WTC11 (cell line): ENCODE measurements around the gene HCFC1. TPM values are rescaled to one million over a fixed set of nuclear protein-coding genes. Genes with fewer than 3 reads are reported as not detected.

Experiments used
- ATAC-seq: fragments of 200-7000 bp; cut with Tn5 transposase; 2 replicates; pipeline ENCODE4 v1.10.0; 2021; ENCODE audit warnings: mild to moderate bottlenecking, moderate library complexity
- CTCF ChIA-PET: fragments of 300-600 bp; sonication (Branson Sonifier 250); formaldehyde crosslinking; loops from one replicate; lab custom pipeline; 2021; ENCODE audit warnings: antibody characterized with exemption; lab: Charles Lee
- POLR2A ChIA-PET: fragments of 350-600 bp; sonication (Branson Sonifier 250); formaldehyde crosslinking; loops from one replicate; lab custom pipeline; 2021; ENCODE audit warnings: antibody characterized with exemption; lab: Charles Lee
- DNase-seq: peaks from one replicate; pipeline ENCODE4 v3.0.0; 2021; ENCODE audit warnings: low spot score
- H3K27ac Mint-ChIP-seq: 2 replicates; pipeline ENCODE4 v1.8.0; 2021; ENCODE audit warnings: mixed read lengths
- H3K27me3 Mint-ChIP-seq: 2 replicates; pipeline ENCODE4 v1.8.0; 2021; ENCODE audit warnings: low read depth, mild to moderate bottlenecking, moderate library complexity, mixed read lengths
- H3K36me3 Mint-ChIP-seq: 2 replicates; pipeline ENCODE4 v1.8.0; 2021; ENCODE audit warnings: mixed read lengths
- H3K4me1 Mint-ChIP-seq: 2 replicates; pipeline ENCODE4 v1.8.0; 2022; ENCODE audit warnings: mixed read lengths
- H3K4me3 Mint-ChIP-seq: 2 replicates; pipeline ENCODE4 v1.8.0; 2021; ENCODE audit warnings: mild to moderate bottlenecking, moderate library complexity, mixed read lengths
- H3K9me3 Mint-ChIP-seq: 2 replicates; pipeline ENCODE4 v1.8.0; 2021; ENCODE audit warnings: mixed read lengths
- AFF4 ChIP-seq: sonication (generic); formaldehyde crosslinking; IDR thresholded peaks from 2 replicates; pipeline ENCODE4 v1.8.1; 2023; ENCODE audit warnings: mild to moderate bottlenecking, missing genetic modification reagents, borderline replicate concordance
- AR ChIP-seq: fragments of 250-450 bp; sonication (Bioruptor Pico); IDR thresholded peaks from 2 replicates; pipeline ENCODE4 v1.9.0; 2021; ENCODE audit warnings: mild to moderate bottlenecking
- CDX4 ChIP-seq: fragments of 250-450 bp; sonication (Bioruptor Pico); IDR thresholded peaks from 2 replicates; pipeline ENCODE4 v1.9.0; 2021; ENCODE audit warnings: moderate library complexity, mild to moderate bottlenecking, inconsistent platforms, borderline replicate concordance
- E2F1 ChIP-seq: sonication (generic); formaldehyde crosslinking; IDR thresholded peaks from 2 replicates; pipeline ENCODE4 v1.8.0; 2022; ENCODE audit warnings: mild to moderate bottlenecking, missing genetic modification reagents
- IRF2 ChIP-seq: sonication (generic); formaldehyde crosslinking; IDR thresholded peaks from 2 replicates; pipeline ENCODE4 v1.8.0; 2022; ENCODE audit warnings: low read depth, missing genetic modification reagents, borderline replicate concordance
- USF1 ChIP-seq: sonication (generic); formaldehyde crosslinking; IDR thresholded peaks from 2 replicates; pipeline ENCODE4 v1.8.0; 2022; ENCODE audit warnings: mild to moderate bottlenecking, missing genetic modification reagents
- ZBTB21 ChIP-seq: sonication (generic); formaldehyde crosslinking; IDR thresholded peaks from 2 replicates; pipeline ENCODE4 v1.8.1; 2023; ENCODE audit warnings: mild to moderate bottlenecking, missing genetic modification reagents, borderline replicate concordance
- ZNF416 ChIP-seq: fragments of 250-450 bp; sonication (Bioruptor Pico); IDR thresholded peaks from 2 replicates; pipeline ENCODE4 v1.9.0; 2021; ENCODE audit warnings: mild to moderate bottlenecking, inconsistent platforms
- ZNF671 ChIP-seq: fragments of 250-450 bp; sonication (Bioruptor Pico); IDR thresholded peaks from 2 replicates; pipeline ENCODE4 v1.8.0; 2021; ENCODE audit warnings: mild to moderate bottlenecking
- total RNA-seq: library from RNA; stranded (reverse); gene quantifications from 3 replicates; pipeline ENCODE4 v1.2.3, GENCODE V29; 2021
- TF ChIP-seq, protein P1 (sequence below): sonication (generic); formaldehyde crosslinking; IDR thresholded peaks from 2 replicates; pipeline ENCODE4 v1.8.1; 2023; ENCODE audit warnings: mild to moderate bottlenecking, missing genetic modification reagents, moderate library complexity
- TF ChIP-seq, protein P2 (sequence below): fragments of 250-450 bp; sonication (Bioruptor Pico); IDR thresholded peaks from 2 replicates; pipeline ENCODE4 v1.9.0; 2021; ENCODE audit warnings: mild to moderate bottlenecking, borderline replicate concordance

The HCFC1 gene
- total RNA-seq, 1 experiment from 2014 or later, result 130 TPM

DNA sequence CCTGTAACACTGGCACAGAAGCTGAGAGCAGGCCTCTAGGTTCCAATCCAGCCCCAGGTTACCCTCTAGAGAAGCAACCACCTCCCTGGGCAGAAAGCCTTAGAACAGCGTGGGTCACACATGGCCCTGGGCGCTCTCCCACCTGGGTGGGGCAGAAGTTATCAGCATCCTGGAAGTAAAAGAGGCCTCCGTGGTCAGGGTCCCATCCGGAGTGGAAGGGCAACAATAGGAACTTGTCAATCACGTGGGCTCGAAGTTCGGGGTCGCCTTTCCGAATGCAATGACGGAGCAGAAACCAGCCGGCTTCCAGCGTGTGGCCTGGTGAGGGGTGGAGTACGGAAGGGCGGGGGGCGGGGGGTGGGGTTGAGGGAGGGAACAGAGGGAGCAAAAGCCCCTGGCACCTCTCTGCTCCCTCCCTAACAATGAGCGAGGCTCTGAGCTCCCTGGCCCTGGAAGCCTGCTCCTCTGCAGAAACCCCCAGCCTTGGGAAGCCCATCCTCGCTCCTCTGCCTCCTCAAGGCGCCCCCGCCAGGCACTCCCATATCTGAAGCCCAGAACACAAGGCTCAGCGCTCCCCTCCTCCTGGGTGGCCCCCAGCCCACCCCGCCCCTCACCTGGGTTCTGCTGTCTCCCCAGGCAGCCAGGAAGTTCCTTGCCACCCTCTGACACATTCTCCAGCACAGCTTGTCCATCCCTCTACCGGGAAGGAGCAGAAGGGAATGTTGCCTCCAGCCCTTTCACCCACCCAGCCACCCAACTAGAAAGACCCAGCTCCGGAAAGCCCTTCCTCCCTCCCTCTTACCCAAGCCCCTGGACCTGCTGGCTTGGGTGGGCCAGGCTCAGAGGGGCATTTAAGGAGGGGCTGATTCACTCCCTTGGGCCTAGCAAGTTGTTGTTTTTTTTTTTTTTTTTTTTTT, 30.0 kb downstream of the HCFC1 start (continued):
- TF ChIP-seq, protein P1, sequence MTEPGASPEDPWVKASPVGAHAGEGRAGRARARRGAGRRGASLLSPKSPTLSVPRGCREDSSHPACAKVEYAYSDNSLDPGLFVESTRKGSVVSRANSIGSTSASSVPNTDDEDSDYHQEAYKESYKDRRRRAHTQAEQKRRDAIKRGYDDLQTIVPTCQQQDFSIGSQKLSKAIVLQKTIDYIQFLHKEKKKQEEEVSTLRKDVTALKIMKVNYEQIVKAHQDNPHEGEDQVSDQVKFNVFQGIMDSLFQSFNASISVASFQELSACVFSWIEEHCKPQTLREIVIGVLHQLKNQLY, result no peak

GRCh38 chrX:153939573-153939972, 32.0 kb downstream of the HCFC1 start:
- ChIA-PET CTCF (interaction anchor here (1.1 to 2.1 kb wide), 4 partner anchors 9 to 16 kb away, joined by 4 to 7 read pairs (median 4); partner anchors contain the start of gene ARHGAP4), POLR2A (no interaction called here)
- H3K9me3 Mint-ChIP-seq, result no peaks in the 10 kb centered on the region
- no peak for TF ChIP-seq ZBTB21 (CRISPR knock-in tag)
- TF ChIP-seq, protein P2, sequence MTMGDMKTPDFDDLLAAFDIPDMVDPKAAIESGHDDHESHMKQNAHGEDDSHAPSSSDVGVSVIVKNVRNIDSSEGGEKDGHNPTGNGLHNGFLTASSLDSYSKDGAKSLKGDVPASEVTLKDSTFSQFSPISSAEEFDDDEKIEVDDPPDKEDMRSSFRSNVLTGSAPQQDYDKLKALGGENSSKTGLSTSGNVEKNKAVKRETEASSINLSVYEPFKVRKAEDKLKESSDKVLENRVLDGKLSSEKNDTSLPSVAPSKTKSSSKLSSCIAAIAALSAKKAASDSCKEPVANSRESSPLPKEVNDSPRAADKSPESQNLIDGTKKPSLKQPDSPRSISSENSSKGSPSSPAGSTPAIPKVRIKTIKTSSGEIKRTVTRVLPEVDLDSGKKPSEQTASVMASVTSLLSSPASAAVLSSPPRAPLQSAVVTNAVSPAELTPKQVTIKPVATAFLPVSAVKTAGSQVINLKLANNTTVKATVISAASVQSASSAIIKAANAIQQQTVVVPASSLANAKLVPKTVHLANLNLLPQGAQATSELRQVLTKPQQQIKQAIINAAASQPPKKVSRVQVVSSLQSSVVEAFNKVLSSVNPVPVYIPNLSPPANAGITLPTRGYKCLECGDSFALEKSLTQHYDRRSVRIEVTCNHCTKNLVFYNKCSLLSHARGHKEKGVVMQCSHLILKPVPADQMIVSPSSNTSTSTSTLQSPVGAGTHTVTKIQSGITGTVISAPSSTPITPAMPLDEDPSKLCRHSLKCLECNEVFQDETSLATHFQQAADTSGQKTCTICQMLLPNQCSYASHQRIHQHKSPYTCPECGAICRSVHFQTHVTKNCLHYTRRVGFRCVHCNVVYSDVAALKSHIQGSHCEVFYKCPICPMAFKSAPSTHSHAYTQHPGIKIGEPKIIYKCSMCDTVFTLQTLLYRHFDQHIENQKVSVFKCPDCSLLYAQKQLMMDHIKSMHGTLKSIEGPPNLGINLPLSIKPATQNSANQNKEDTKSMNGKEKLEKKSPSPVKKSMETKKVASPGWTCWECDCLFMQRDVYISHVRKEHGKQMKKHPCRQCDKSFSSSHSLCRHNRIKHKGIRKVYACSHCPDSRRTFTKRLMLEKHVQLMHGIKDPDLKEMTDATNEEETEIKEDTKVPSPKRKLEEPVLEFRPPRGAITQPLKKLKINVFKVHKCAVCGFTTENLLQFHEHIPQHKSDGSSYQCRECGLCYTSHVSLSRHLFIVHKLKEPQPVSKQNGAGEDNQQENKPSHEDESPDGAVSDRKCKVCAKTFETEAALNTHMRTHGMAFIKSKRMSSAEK (CRISPR knock-in tag), result no peak
- TF ChIP-seq USF1 (CRISPR knock-in tag), result no peak
- TF ChIP-seq ZNF416, result no peak
- TF ChIP-seq CDX4, result no peak
- H3K36me3 Mint-ChIP-seq, result no peaks in the 10 kb centered on the region
- DNase-seq (no peak), ATAC-seq (no peak)
- H3K27me3 Mint-ChIP-seq, result no peaks in the 10 kb centered on the region
- no peak overlapping the region for H3K27ac Mint-ChIP-seq
- no peak overlapping the region for H3K4me3 Mint-ChIP-seq
- peaks cover 19% of the 10 kb centered on the region for H3K4me1 Mint-ChIP-seq

DNA sequence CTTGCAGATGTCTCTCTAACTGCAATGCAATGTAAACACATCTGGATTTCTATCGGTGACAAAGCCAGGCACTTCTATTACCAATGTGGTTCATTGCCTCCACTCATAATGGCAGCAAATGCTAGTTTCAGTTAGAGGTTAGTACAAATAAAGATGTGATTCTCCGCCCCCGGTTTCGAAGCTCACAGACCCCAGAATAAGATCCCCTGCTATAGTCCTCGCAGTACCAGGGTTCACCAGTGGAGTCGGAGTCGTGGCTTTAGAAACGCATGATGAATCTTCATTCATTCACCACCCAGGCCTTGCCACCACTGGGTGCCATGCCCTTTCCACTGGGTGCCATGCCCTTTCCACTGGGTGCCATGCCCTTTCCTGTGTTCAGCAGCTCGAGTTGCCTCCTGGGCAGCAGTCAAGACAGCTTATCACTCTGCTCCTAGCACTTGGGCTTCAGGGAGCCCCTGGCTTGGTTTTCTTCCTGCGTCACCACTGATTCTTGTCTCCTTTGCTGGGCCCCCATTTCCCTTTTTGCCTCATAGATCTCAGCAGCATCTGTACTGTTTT, 33.3 kb downstream of the HCFC1 start:
- no peak for TF ChIP-seq IRF2
- no peak for TF ChIP-seq ZNF671 (CRISPR knock-in tag)
- no peak for TF ChIP-seq AR
- TF ChIP-seq E2F1, result no peak
- no peak for TF ChIP-seq AFF4 (CRISPR knock-in tag)
- CTCF ChIA-PET, result interaction anchor here (0.7 to 2.0 kb wide), 4 partner anchors 9 to 291 kb away, joined by 3 to 6 read pairs (median 4); partner anchors contain the start of gene DUSP9
- no peak overlapping the region for H3K4me3 Mint-ChIP-seq
- peaks cover 21% of the 10 kb centered on the region for H3K4me1 Mint-ChIP-seq
- POLR2A ChIA-PET, result no interaction called here
- no peaks in the 10 kb centered on the region for H3K36me3 Mint-ChIP-seq
- no peak overlapping the region; the same call in 1 of the 2 replicates for H3K27ac Mint-ChIP-seq
- ATAC-seq (no peak), DNase-seq (no peak)
- H3K27me3 Mint-ChIP-seq, result no peaks in the 10 kb centered on the region
- H3K9me3 Mint-ChIP-seq, result no peaks in the 10 kb centered on the region
